Astrocyte (in vitro differentiated cells and primary cell): ENCODE measurements around the gene ELP4. TPM values are rescaled to one million over a fixed set of nuclear protein-coding genes. Genes with fewer than 3 reads are reported as not detected.

Experiments
- DNase-seq: peaks from one replicate; pipeline ENCODE4 v3.0.0-alpha.2; 2010; ENCODE audit warnings: low read depth
- FAIRE-seq: peaks from 2 replicates; lab custom pipeline; 2011; peaks lifted over from hg19 to GRCh38; lab: Jason Lieb, UNC
- H2AFZ ChIP-seq: 2 replicates; pipeline ENCODE4 v1.6.0; 2012; ENCODE audit warnings: low read depth, low read length, inconsistent platforms
- H3K27ac ChIP-seq: 2 replicates; pipeline ENCODE4 v1.5.1; 2011; ENCODE audit warnings: low read depth, low read length, inconsistent platforms
- H3K27me3 ChIP-seq: 2 replicates; pipeline ENCODE4 v1.6.0; 2011; ENCODE audit warnings: low read length, inconsistent platforms; ENCODE audit not compliant: insufficient read depth
- H3K36me3 ChIP-seq: 2 replicates; pipeline ENCODE4 v1.5.1; 2011; ENCODE audit warnings: low read length, inconsistent platforms; ENCODE audit not compliant: insufficient read depth
- H3K4me1 ChIP-seq: 2 replicates; pipeline ENCODE4 v1.5.1; 2011; ENCODE audit warnings: low read length, inconsistent platforms; ENCODE audit not compliant: insufficient read depth
- H3K4me2 ChIP-seq: 2 replicates; pipeline ENCODE4 v1.6.0; 2012; ENCODE audit warnings: low read length, inconsistent platforms
- H3K4me3 ChIP-seq: 2 replicates; pipeline ENCODE4 v1.5.1; 2011; ENCODE audit warnings: low read depth, mild to moderate bottlenecking, low read length, inconsistent platforms; ENCODE audit not compliant: insufficient read depth
- H3K79me2 ChIP-seq: 2 replicates; pipeline ENCODE4 v1.6.0; 2012; ENCODE audit warnings: mild to moderate bottlenecking, low read length, inconsistent platforms; ENCODE audit not compliant: insufficient read depth
- H3K9ac ChIP-seq: 2 replicates; pipeline ENCODE4 v1.6.0; 2012; ENCODE audit warnings: mild to moderate bottlenecking, low read length, inconsistent platforms
- H3K9me3 ChIP-seq: 2 replicates; pipeline ENCODE4 v1.5.1; 2012; ENCODE audit warnings: low read depth, mild to moderate bottlenecking, low read length, inconsistent platforms; ENCODE audit not compliant: insufficient read depth
- H4K20me1 ChIP-seq: 2 replicates; pipeline ENCODE4 v1.6.0; 2012; ENCODE audit warnings: low read length, inconsistent platforms; ENCODE audit not compliant: insufficient read depth
- H3K27ac Mint-ChIP-seq: one replicate; pipeline ENCODE4 v1.8.0; 2021; ENCODE audit warnings: mild to moderate bottlenecking, mixed read lengths; ENCODE audit not compliant: unreplicated experiment
- H3K27me3 Mint-ChIP-seq: one replicate; pipeline ENCODE4 v1.8.0; 2021; ENCODE audit warnings: low read depth, mixed read lengths; ENCODE audit not compliant: unreplicated experiment
- H3K36me3 Mint-ChIP-seq: one replicate; pipeline ENCODE4 v1.8.0; 2021; ENCODE audit warnings: low read depth, mixed read lengths; ENCODE audit not compliant: unreplicated experiment
- H3K4me1 Mint-ChIP-seq: one replicate; pipeline ENCODE4 v1.8.0; 2021; ENCODE audit warnings: low read depth, mixed read lengths; ENCODE audit not compliant: unreplicated experiment
- H3K4me3 Mint-ChIP-seq: one replicate; pipeline ENCODE4 v1.8.0; 2021; ENCODE audit warnings: mild to moderate bottlenecking, moderate library complexity, mixed read lengths; ENCODE audit not compliant: unreplicated experiment
- H3K9me3 Mint-ChIP-seq: one replicate; pipeline ENCODE4 v1.8.0; 2021; ENCODE audit warnings: mild to moderate bottlenecking, mixed read lengths; ENCODE audit not compliant: unreplicated experiment
- EZH2 ChIP-seq: IDR thresholded peaks from 2 replicates; pipeline ENCODE4 v1.6.1; 2012; ENCODE audit warnings: mild to moderate bottlenecking, low read length, inconsistent platforms; ENCODE audit not compliant: insufficient read depth
- total RNA-seq: library from RNA; stranded (reverse); gene quantifications from 2 replicates; pipeline ENCODE4 v1.2.1, GENCODE V29; 2021
- TF ChIP-seq, protein P1 (sequence below): IDR thresholded peaks from 2 replicates; pipeline ENCODE4 v1.5.1; 2011; ENCODE audit warnings: low read depth, mild to moderate bottlenecking, inconsistent platforms, low read length, moderate library complexity; ENCODE audit not compliant: insufficient read depth

Gene ELP4
- total RNA-seq, 1 donor from 2014 or later, result 12.9 TPM

DNA sequence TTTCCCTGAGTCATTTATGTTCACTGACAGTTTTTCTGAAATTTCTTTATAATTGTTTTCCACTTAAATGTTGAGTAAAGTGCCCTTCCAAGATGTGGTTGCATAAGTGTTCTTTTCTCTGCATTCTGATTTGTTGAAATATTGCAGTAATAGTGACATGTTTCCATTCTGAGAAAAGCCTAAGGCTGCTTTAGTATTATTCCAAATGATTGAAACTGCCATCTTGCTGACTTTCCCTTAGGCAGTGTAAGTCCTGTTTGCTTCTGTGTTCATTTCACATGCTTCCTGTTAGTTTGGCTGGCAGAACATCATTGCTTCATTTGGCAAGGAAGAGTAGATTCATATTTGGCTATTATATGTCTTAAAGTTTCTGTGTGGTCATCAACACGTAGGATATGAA is 146.5 kb downstream of the ELP4 start:
- H3K36me3 Mint-ChIP-seq, result peaks cover 2% of the 10 kb centered on the region
- no peaks in the 10 kb centered on the region for H3K27me3 Mint-ChIP-seq
- TF ChIP-seq EZH2, result no peak
- TF ChIP-seq, protein P1, sequence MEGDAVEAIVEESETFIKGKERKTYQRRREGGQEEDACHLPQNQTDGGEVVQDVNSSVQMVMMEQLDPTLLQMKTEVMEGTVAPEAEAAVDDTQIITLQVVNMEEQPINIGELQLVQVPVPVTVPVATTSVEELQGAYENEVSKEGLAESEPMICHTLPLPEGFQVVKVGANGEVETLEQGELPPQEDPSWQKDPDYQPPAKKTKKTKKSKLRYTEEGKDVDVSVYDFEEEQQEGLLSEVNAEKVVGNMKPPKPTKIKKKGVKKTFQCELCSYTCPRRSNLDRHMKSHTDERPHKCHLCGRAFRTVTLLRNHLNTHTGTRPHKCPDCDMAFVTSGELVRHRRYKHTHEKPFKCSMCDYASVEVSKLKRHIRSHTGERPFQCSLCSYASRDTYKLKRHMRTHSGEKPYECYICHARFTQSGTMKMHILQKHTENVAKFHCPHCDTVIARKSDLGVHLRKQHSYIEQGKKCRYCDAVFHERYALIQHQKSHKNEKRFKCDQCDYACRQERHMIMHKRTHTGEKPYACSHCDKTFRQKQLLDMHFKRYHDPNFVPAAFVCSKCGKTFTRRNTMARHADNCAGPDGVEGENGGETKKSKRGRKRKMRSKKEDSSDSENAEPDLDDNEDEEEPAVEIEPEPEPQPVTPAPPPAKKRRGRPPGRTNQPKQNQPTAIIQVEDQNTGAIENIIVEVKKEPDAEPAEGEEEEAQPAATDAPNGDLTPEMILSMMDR, result no peak
- H3K27ac Mint-ChIP-seq, result peak overlapping the region; percentile 95
- peak overlapping the region; percentile 14 for H3K4me3 ChIP-seq
- DNase-seq (peak; percentile 9), FAIRE-seq (no peak)
- no peaks in the 10 kb centered on the region for H3K79me2 ChIP-seq
- H3K4me1 ChIP-seq, result peaks cover 11% of the 10 kb centered on the region
- no peak overlapping the region for H2AFZ ChIP-seq
- peaks cover 31% of the 10 kb centered on the region for H3K4me1 Mint-ChIP-seq
- H3K4me3 Mint-ChIP-seq, result no peak overlapping the region
- no peaks in the 10 kb centered on the region for H3K9me3 Mint-ChIP-seq
- no peaks in the 10 kb centered on the region for H3K36me3 ChIP-seq
- no peaks in the 10 kb centered on the region for H3K9me3 ChIP-seq
- no peaks in the 10 kb centered on the region for H4K20me1 ChIP-seq
- no peaks in the 10 kb centered on the region for H3K27me3 ChIP-seq
- H3K4me2 ChIP-seq, result peak overlapping the region; percentile 52
- peak overlapping the region; percentile 54 for H3K9ac ChIP-seq
- peak overlapping the region; percentile 82 for H3K27ac ChIP-seq

DNA sequence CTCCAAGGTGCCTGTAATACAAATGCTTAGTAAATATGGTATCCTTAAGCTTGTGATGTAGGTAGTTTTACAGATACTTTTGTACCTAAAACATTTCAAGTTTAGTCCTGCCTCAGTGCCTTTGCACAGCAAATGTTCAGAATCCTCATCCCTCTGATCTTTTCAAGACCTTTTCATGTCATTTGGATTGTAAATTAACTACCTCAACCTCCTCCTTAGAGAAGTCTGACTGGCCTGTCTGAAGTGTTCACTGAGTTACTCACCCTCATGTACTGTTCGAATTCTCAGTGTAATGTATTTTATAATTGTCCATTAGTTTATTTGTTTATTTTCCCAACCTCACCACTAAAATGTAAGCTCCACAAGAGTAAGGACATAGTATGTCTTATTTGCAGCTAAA is 147.5 kb downstream of the ELP4 start:
- Mint-ChIP-seq H3K27me3 (no peaks in the 10 kb centered on the region), H3K27ac (peak overlapping the region; percentile 95), H3K9me3 (no peaks in the 10 kb centered on the region), H3K4me1 (peaks cover 25% of the 10 kb centered on the region), H3K4me3 (peak overlapping the region; percentile 37), H3K36me3 (no peaks in the 10 kb centered on the region)
- H3K4me1 ChIP-seq, result peaks cover 11% of the 10 kb centered on the region
- H4K20me1 ChIP-seq, result no peaks in the 10 kb centered on the region
- no peaks in the 10 kb centered on the region for H3K9me3 ChIP-seq
- no peak overlapping the region for H3K4me3 ChIP-seq
- H3K27me3 ChIP-seq, result no peaks in the 10 kb centered on the region
- H2AFZ ChIP-seq, result no peak overlapping the region
- no peaks in the 10 kb centered on the region for H3K36me3 ChIP-seq
- FAIRE-seq, result peak; percentile 65
- no peak for TF ChIP-seq EZH2
- TF ChIP-seq, protein P1, result no peak
- H3K9ac ChIP-seq, result no peak overlapping the region
- peak; percentile 10 for DNase-seq
- no peak overlapping the region for H3K27ac ChIP-seq
- no peaks in the 10 kb centered on the region for H3K79me2 ChIP-seq
- H3K4me2 ChIP-seq, result no peak overlapping the region

DNA sequence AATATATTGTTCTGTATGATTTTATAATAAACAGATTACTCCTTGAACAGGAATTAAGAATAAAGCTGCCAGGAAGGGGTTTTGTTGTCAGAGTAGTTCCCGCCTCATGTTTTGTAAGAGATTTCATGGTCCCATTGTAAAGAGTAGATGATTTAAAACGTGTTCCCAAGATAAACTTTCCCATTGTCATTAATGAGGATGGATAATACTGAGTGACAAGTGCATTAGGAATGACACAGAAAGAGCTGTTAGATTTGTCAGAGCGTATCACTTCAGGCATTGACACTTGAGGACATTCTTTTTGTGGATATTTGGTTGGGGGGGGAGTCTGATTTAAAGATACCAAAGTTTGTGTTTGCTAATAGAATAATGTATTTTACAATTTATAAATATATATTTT is 154.6 kb downstream of the ELP4 start:
- Histone ChIP-seq H3K9ac (no peak overlapping the region), H3K4me1 (no peaks in the 10 kb centered on the region), H3K27ac (no peak overlapping the region), H3K4me3 (no peak overlapping the region), H3K79me2 (no peaks in the 10 kb centered on the region), H3K27me3 (no peaks in the 10 kb centered on the region), H4K20me1 (no peaks in the 10 kb centered on the region), H3K36me3 (no peaks in the 10 kb centered on the region), H3K4me2 (no peak overlapping the region), H2AFZ (no peak overlapping the region), H3K9me3 (no peaks in the 10 kb centered on the region)
- TF ChIP-seq, protein P1, result no peak
- TF ChIP-seq EZH2, result no peak
- Mint-ChIP-seq H3K4me1 (no peaks in the 10 kb centered on the region), H3K9me3 (no peaks in the 10 kb centered on the region), H3K4me3 (no peak overlapping the region), H3K27ac (no peak overlapping the region), H3K27me3 (no peaks in the 10 kb centered on the region), H3K36me3 (no peaks in the 10 kb centered on the region)
- FAIRE-seq, result no peak
- DNase-seq, result no peak
